A549 (cell line): ENCODE data around the gene OSGIN1. TPM values are rescaled to one million over a fixed set of nuclear protein-coding genes. Genes with fewer than 3 reads are reported as not detected.

ENCODE experiments used
- CBX8 ChIP-seq: fragments of 200-600 bp; sonication (generic); IDR thresholded peaks from 2 replicates; pipeline ENCODE4 v1.6.1; 2016
- CHD2 ChIP-seq: fragments of 150-350 bp; IDR thresholded peaks from 2 replicates; pipeline ENCODE4 v1.6.1; 2014; ENCODE audit warnings: low read length; ENCODE audit not compliant: partially characterized antibody
- CHD4 ChIP-seq: fragments of 200-600 bp; sonication (generic); IDR thresholded peaks from 2 replicates; pipeline ENCODE4 v1.6.1; 2016; ENCODE audit warnings: antibody characterized with exemption, mild to moderate bottlenecking, borderline replicate concordance
- ELK1 ChIP-seq: fragments of 150-350 bp; IDR thresholded peaks from 2 replicates; pipeline ENCODE4 v1.6.1; 2014; ENCODE audit warnings: low read depth, mild to moderate bottlenecking, low read length
- EP300 ChIP-seq, 2 experiments: fragments of >200 bp; sonication (Bioruptor Twin); formaldehyde crosslinking; IDR thresholded peaks; 2 replicates in 1 of 2; 3 replicates in 1 of 2; pipeline ENCODE4 v1.6.1; 2016 to 2017
- ESRRA ChIP-seq: fragments of 150-350 bp; IDR thresholded peaks from 2 replicates; pipeline ENCODE4 v1.6.1; 2014; ENCODE audit warnings: mild to moderate bottlenecking, low read length, borderline replicate concordance
- FOSL2 ChIP-seq, 2 experiments: fragments of 450-650 bp in 1 of 2; fragments of >200 bp in 1 of 2; sonication (Bioruptor Twin) in 1 of 2; formaldehyde crosslinking; IDR thresholded peaks; 2 replicates each; pipeline versions ENCODE4 v1.5.0 to v1.6.1; 2016 to 2020; ENCODE audit warnings: mild to moderate bottlenecking in 1 of 2, moderate library complexity in 1 of 2
- FOXS1 ChIP-seq: fragments of 250-450 bp; sonication (Bioruptor Pico); IDR thresholded peaks from 2 replicates; pipeline ENCODE4 v1.5.0; 2020; ENCODE audit warnings: mild to moderate bottlenecking, moderate library complexity
- GATA3 ChIP-seq: IDR thresholded peaks from 2 replicates; pipeline ENCODE4 v1.6.1; 2012; ENCODE audit warnings: borderline replicate concordance
- HDAC2 ChIP-seq: fragments of 200-600 bp; sonication (generic); IDR thresholded peaks from 2 replicates; pipeline ENCODE4 v1.6.1; 2016
- HES2 ChIP-seq: fragments of >200 bp; sonication (Bioruptor Twin); formaldehyde crosslinking; IDR thresholded peaks from 2 replicates; pipeline ENCODE4 v1.6.1; 2016
- HEYL ChIP-seq: fragments of 250-450 bp; sonication (Bioruptor Pico); IDR thresholded peaks from 2 replicates; pipeline ENCODE4 v1.8.0; 2021; ENCODE audit warnings: mild to moderate bottlenecking, moderate library complexity
- HMGXB4 ChIP-seq: fragments of 250-450 bp; sonication (Bioruptor Pico); IDR thresholded peaks from 2 replicates; pipeline ENCODE4 v1.5.0; 2021; ENCODE audit warnings: mild to moderate bottlenecking, moderate library complexity, borderline replicate concordance
- HOXA7 ChIP-seq: fragments of 250-450 bp; sonication (Bioruptor Pico); IDR thresholded peaks from 2 replicates; pipeline ENCODE4 v1.5.0; 2020; ENCODE audit warnings: mild to moderate bottlenecking, moderate library complexity
- JUNB ChIP-seq: fragments of >200 bp; sonication (Bioruptor Twin); formaldehyde crosslinking; IDR thresholded peaks from 2 replicates; pipeline ENCODE4 v1.6.1; 2016
- KDM1A ChIP-seq: fragments of 200-600 bp; sonication (generic); IDR thresholded peaks from 2 replicates; pipeline ENCODE4 v1.6.1; 2016; ENCODE audit warnings: low read depth, mild to moderate bottlenecking
- KDM5A ChIP-seq: fragments of 200-600 bp; sonication (generic); IDR thresholded peaks from 2 replicates; pipeline ENCODE4 v1.6.1; 2016; ENCODE audit warnings: antibody characterized with exemption, mild to moderate bottlenecking
- MAFK ChIP-seq: fragments of 450-650 bp; IDR thresholded peaks from 2 replicates; pipeline ENCODE4 v1.6.1; 2014; ENCODE audit not compliant: partially characterized antibody
- MAX ChIP-seq: IDR thresholded peaks from 2 replicates; pipeline ENCODE4 v1.6.1; 2012
- MAZ ChIP-seq: fragments of 150-350 bp; IDR thresholded peaks from 2 replicates; pipeline ENCODE4 v1.6.1; 2014; ENCODE audit warnings: antibody characterized with exemption, low read depth, low read length, borderline replicate concordance
- MYC ChIP-seq: IDR thresholded peaks from 2 replicates; pipeline ENCODE4 v1.6.1; 2012; ENCODE audit warnings: mild to moderate bottlenecking, inconsistent platforms, low read length, improper control_type of control experiment, borderline replicate concordance
- NFE2L2 ChIP-seq: fragments of 150-350 bp; conservative IDR thresholded peaks from 2 replicates; pipeline ENCODE4 v1.6.1; 2014; ENCODE audit warnings: low read length
- NPAS2 ChIP-seq: fragments of 250-450 bp; sonication (Bioruptor Pico); IDR thresholded peaks from 2 replicates; pipeline ENCODE4 v1.8.0; 2022; ENCODE audit warnings: mild to moderate bottlenecking, moderate library complexity, borderline replicate concordance
- PHF8 ChIP-seq: fragments of 200-600 bp; sonication (generic); IDR thresholded peaks from 2 replicates; pipeline ENCODE4 v1.6.1; 2016; ENCODE audit warnings: low read depth, mild to moderate bottlenecking, antibody characterized with exemption, moderate library complexity, borderline replicate concordance
- POLR2A ChIP-seq: IDR thresholded peaks from 2 replicates; pipeline ENCODE4 v1.6.1; 2012; ENCODE audit warnings: mild to moderate bottlenecking, low read length
- RAD21 ChIP-seq, 2 experiments: fragments of >200 bp in 1 of 2; sonication (Bioruptor Twin) in 1 of 2; formaldehyde crosslinking in 1 of 2; IDR thresholded peaks in 1 of 2; conservative IDR thresholded peaks in 1 of 2; 2 replicates in 1 of 2; 3 replicates in 1 of 2; pipeline ENCODE4 v1.6.1; 2012 to 2018; ENCODE audit warnings: inconsistent platforms in 1 of 2
- RARB ChIP-seq: fragments of 250-450 bp; sonication (Bioruptor Pico); IDR thresholded peaks from 2 replicates; pipeline ENCODE4 v1.8.0; 2021; ENCODE audit warnings: mild to moderate bottlenecking, moderate library complexity
- RCOR1 ChIP-seq: fragments of 150-350 bp; IDR thresholded peaks from 2 replicates; pipeline ENCODE4 v1.6.1; 2014; ENCODE audit warnings: antibody characterized with exemption, low read length, low read depth
- RFX5 ChIP-seq: fragments of 450-650 bp; IDR thresholded peaks from 2 replicates; pipeline ENCODE4 v1.7.1; 2014; ENCODE audit warnings: antibody characterized with exemption, mild to moderate bottlenecking, moderate library complexity
- RNF2 ChIP-seq: fragments of 200-600 bp; sonication (generic); IDR thresholded peaks from 2 replicates; pipeline ENCODE4 v1.6.1; 2016; ENCODE audit warnings: low read depth, mild to moderate bottlenecking, antibody characterized with exemption, moderate library complexity, borderline replicate concordance
- SMC3 ChIP-seq: fragments of >200 bp; sonication (Bioruptor Twin); formaldehyde crosslinking; IDR thresholded peaks from 3 replicates; pipeline ENCODE4 v1.6.1; 2018; ENCODE audit warnings: inconsistent platforms
- SREBF2 ChIP-seq: fragments of 450-650 bp; IDR thresholded peaks from 2 replicates; pipeline ENCODE4 v1.6.1; 2014; ENCODE audit warnings: mild to moderate bottlenecking, moderate library complexity
- TFCP2L1 ChIP-seq: fragments of 250-450 bp; sonication (Bioruptor Pico); IDR thresholded peaks from 2 replicates; pipeline ENCODE4 v1.5.0; 2021; ENCODE audit warnings: mild to moderate bottlenecking
- TP53 ChIP-seq: fragments of 250-450 bp; sonication (Bioruptor Pico); IDR thresholded peaks from 2 replicates; pipeline ENCODE4 v1.5.0; 2021; ENCODE audit warnings: mild to moderate bottlenecking, moderate library complexity
- ZFP36 ChIP-seq: fragments of 450-650 bp; IDR thresholded peaks from 2 replicates; pipeline ENCODE4 v1.6.1; 2014; ENCODE audit warnings: borderline replicate concordance; ENCODE audit not compliant: partially characterized antibody
- ZNF302 ChIP-seq: fragments of 250-450 bp; sonication (Bioruptor Pico); IDR thresholded peaks from 2 replicates; pipeline ENCODE4 v1.9.0; 2021; ENCODE audit warnings: inconsistent platforms, mild to moderate bottlenecking, moderate library complexity
- ZSCAN20 ChIP-seq: fragments of 250-450 bp; sonication (Bioruptor Pico); IDR thresholded peaks from 2 replicates; pipeline ENCODE4 v1.8.0; 2022; ENCODE audit warnings: mild to moderate bottlenecking, moderate library complexity
- polyA plus RNA-seq, 4 experiments: library from polyadenylated mRNA; depleted of rRNA in 3 of 4; stranded (reverse); fragments of >200 nt; fragmentation: RNase III in 1 of 4; extraction: RNeasy Plus Mini Kit Qiagen cat#74134 plus additional on column Dnase treatment in 1 of 4; gene quantifications; 2 replicates in 3 of 4; 3 replicates in 1 of 4; pipeline ENCODE4 v1.2.3, GENCODE V29; 2011 to 2017
- TF ChIP-seq, protein P1 (sequence below): IDR thresholded peaks from 2 replicates; pipeline ENCODE4 v1.6.1; 2012; ENCODE audit warnings: low read depth, borderline replicate concordance
- TF ChIP-seq, protein P2 (sequence below): IDR thresholded peaks from 2 replicates; pipeline ENCODE4 v1.6.1; 2012
- TF ChIP-seq, protein P3 (sequence below): fragments of >200 bp; sonication (Bioruptor Twin); formaldehyde crosslinking; IDR thresholded peaks from 3 replicates; pipeline ENCODE4 v1.5.1; 2016

OSGIN1 gene
- polyA plus RNA-seq, 2 of the 4 experiments (the other 2 are of a cell fraction) = 25.9 to 37.6 TPM

GRCh38 chr16:83952587-83952939 lies 477 bp upstream of the OSGIN1 start (continued):
- peak; percentile 76; the same call in 1 of the 2 replicates for TF ChIP-seq HMGXB4 (CRISPR knock-in tag)
- TF ChIP-seq RNF2 = no peak
- TF ChIP-seq GATA3 = no peak
- TF ChIP-seq MAZ = no peak
- TF ChIP-seq ESRRA = no peak
- peak; percentile 99 for TF ChIP-seq KDM1A
- TF ChIP-seq SMC3 = no peak
- TF ChIP-seq PHF8 = no peak
- TF ChIP-seq NPAS2 (CRISPR knock-in tag) = no peak
- TF ChIP-seq ELK1 = no peak
- TF ChIP-seq MAFK = no peak
- no peak for TF ChIP-seq RFX5
- 0 out of 2 replicates have a peak, but pooled peaks have one; percentile 61 for TF ChIP-seq RCOR1
- TF ChIP-seq FOSL2 (IDR thresholded peaks at IDR 0.05) = no peak
- no peak for TF ChIP-seq FOSL2 (CRISPR knock-in tag; IDR thresholded peaks at IDR 0.05)
- TF ChIP-seq CBX8 = no peak
- no peak for TF ChIP-seq ZFP36
- TF ChIP-seq, protein P1, sequence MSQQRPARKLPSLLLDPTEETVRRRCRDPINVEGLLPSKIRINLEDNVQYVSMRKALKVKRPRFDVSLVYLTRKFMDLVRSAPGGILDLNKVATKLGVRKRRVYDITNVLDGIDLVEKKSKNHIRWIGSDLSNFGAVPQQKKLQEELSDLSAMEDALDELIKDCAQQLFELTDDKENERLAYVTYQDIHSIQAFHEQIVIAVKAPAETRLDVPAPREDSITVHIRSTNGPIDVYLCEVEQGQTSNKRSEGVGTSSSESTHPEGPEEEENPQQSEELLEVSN = no peak
- TF ChIP-seq CHD2 = no peak
- no peak for TF ChIP-seq ZSCAN20 (CRISPR knock-in tag)
- no peak for TF ChIP-seq SREBF2
- no peak for TF ChIP-seq MAX
- no peak for TF ChIP-seq KDM5A
- TF ChIP-seq EP300 (IDR thresholded peaks at IDR 0.05) = no peak
- TF ChIP-seq MYC = no peak
- no peak for TF ChIP-seq TFCP2L1 (CRISPR knock-in tag)
- peak; percentile 75; the same call in 1 of the 2 replicates for TF ChIP-seq FOXS1 (CRISPR knock-in tag)
- TF ChIP-seq HEYL = no peak
- TF ChIP-seq RARB = no peak
- TF ChIP-seq, protein P2, sequence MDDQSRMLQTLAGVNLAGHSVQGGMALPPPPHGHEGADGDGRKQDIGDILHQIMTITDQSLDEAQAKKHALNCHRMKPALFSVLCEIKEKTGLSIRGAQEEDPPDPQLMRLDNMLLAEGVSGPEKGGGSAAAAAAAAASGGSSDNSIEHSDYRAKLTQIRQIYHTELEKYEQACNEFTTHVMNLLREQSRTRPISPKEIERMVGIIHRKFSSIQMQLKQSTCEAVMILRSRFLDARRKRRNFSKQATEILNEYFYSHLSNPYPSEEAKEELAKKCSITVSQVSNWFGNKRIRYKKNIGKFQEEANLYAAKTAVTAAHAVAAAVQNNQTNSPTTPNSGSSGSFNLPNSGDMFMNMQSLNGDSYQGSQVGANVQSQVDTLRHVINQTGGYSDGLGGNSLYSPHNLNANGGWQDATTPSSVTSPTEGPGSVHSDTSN = no peak
- TF ChIP-seq JUNB = no peak
- no peak for TF ChIP-seq NFE2L2
- TF ChIP-seq HES2 = no peak
- TF ChIP-seq ZNF302 (CRISPR knock-in tag) = peak; percentile 50; the same call in 1 of the 2 replicates
- no peak for TF ChIP-seq POLR2A
- TF ChIP-seq CHD4 = peak; percentile 95
- TF ChIP-seq, protein P3, sequence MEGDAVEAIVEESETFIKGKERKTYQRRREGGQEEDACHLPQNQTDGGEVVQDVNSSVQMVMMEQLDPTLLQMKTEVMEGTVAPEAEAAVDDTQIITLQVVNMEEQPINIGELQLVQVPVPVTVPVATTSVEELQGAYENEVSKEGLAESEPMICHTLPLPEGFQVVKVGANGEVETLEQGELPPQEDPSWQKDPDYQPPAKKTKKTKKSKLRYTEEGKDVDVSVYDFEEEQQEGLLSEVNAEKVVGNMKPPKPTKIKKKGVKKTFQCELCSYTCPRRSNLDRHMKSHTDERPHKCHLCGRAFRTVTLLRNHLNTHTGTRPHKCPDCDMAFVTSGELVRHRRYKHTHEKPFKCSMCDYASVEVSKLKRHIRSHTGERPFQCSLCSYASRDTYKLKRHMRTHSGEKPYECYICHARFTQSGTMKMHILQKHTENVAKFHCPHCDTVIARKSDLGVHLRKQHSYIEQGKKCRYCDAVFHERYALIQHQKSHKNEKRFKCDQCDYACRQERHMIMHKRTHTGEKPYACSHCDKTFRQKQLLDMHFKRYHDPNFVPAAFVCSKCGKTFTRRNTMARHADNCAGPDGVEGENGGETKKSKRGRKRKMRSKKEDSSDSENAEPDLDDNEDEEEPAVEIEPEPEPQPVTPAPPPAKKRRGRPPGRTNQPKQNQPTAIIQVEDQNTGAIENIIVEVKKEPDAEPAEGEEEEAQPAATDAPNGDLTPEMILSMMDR = no peak
- TF ChIP-seq HDAC2 = peak; percentile 96
- TF ChIP-seq HOXA7 = no peak
- peak; percentile 64; the same call in 1 of the 2 replicates for TF ChIP-seq TP53 (CRISPR knock-in tag)
- no peak for TF ChIP-seq RAD21 (conservative IDR thresholded peaks at IDR 0.05 in 1 of 2, IDR thresholded peaks at IDR 0.05 in 1 of 2)
